ENCODE measurements around the gene DDX42. TPM values are rescaled to one million over a fixed set of nuclear protein-coding genes. Genes with fewer than 3 reads are reported as not detected.
A peak's percentile ranks its signal among the peaks of the same experiment; 100 is the strongest.

Gene DDX42
- 174 TPM for total RNA-seq (2021; ENCODE audit: unreplicated experiment)
- polyA plus RNA-seq (2012), result 87.7 and 103 TPM in 2 replicates
- Bru-seq, nascent RNA, result percentile 97 among the genes with signal in this experiment
- percentile 92 among the genes with signal in this experiment for BruChase-seq, experiment 1, labeled RNA remaining after a 6-hour chase
- percentile 96 among the genes with signal in this experiment for BruChase-seq, experiment 2, labeled RNA remaining after a 2-hour chase
- long read RNA-seq, full-length matches to known transcripts, result 95 of 140 reads
- long read RNA-seq, partial matches to known transcripts, result 27 of 140 reads
- long read RNA-seq, other reads (novel, unspliced or antisense), result 18 of 140 reads

- ATAC-seq, result peak; percentile 12
- Histone ChIP-seq H3K4me2 (ENCODE audit: low read length) (peak within 1 kb of the TSS; percentile 84), H3K9me2 (ENCODE audit: insufficient read depth) (no peaks in the 10 kb centered on the region), H3K27me3 (ENCODE audit: insufficient read depth, low read length) (no peaks in the 10 kb centered on the region), H3K36me3 (ENCODE audit: control insufficient read depth in 1 of 2, insufficient read depth in 2 of 2, low read length in 2 of 2) (peaks cover 9 to 28% of the 10 kb centered on the region in 2 experiments; a peak in 3 of 4 replicates), H3K9ac (ENCODE audit: low read length) (peak within 1 kb of the TSS; percentile 94), H2AFZ (ENCODE audit: low read depth, low read length, poor library complexity, severe bottlenecking) (no peak within 1 kb of the TSS), H3K79me2 (ENCODE audit: insufficient read depth, low read length) (peaks cover 94% of the 10 kb centered on the region), H4K20me1 (ENCODE audit: insufficient read depth) (peaks cover 14% of the 10 kb centered on the region; the same call in 1 of the 2 replicates), H3K4me3 (replicated peaks in 1 of 2; ENCODE audit: low read depth in 1 of 2, low read length in 2 of 2) (peak within 1 kb of the TSS; percentile 81 to 83), H3K27ac (ENCODE audit: low read depth, low read length) (peak within 1 kb of the TSS; percentile 91), H3K9me3 (ENCODE audit: control insufficient read depth in 1 of 2, insufficient read depth in 1 of 2, low read depth in 1 of 2, low read length in 2 of 2) (no peaks in the 10 kb centered on the region), H3K4me1 (ENCODE audit: control insufficient read depth in 1 of 2, insufficient read depth in 2 of 2, low read length in 2 of 2) (peaks cover 16 to 38% of the 10 kb centered on the region in 2 experiments)
- no TSS peak for BruUV-seq (replicated peaks)
- ChIA-PET RAD21 (ENCODE audit: low non-redundant PET in 1 of 2, low total read pairs in 2 of 2, uncharacterized antibody in 2 of 2, unreplicated experiment in 2 of 2) (no interaction called here), CTCF (interaction anchor here (0.7 to 1.3 kb wide), 3 partner anchors 10 to 295 kb away, joined by 3 to 4 read pairs (median 3); no protein-coding TSS in a partner anchor), POLR2A (interaction anchor here (0.9 to 2.7 kb wide), 15 partner anchors 9 to 314 kb away, joined by 3 to 42 read pairs (median 5); partner anchors contain the start of genes FTSJ3 and PSMC5)
- intact Hi-C loops (cut with micrococcal nuclease), result no loop called here
- TF ChIP-seq ZNF274 (IDR thresholded peaks at IDR 0.05; ENCODE audit: low read depth, low read length) (no peak), CEBPB (IDR thresholded peaks at IDR 0.05; ENCODE audit: low read depth) (no peak), YY1 (IDR thresholded peaks at IDR 0.05; ENCODE audit: extremely low read depth, insufficient replicate concordance, low read depth, low read length) (peak; percentile 32), CTCF (IDR thresholded peaks at IDR 0.05 in 2 of 3, conservative IDR thresholded peaks at IDR 0.05 in 1 of 3; ENCODE audit: borderline replicate concordance in 1 of 3, insufficient read depth in 1 of 3, low read depth in 2 of 3, low read length in 2 of 3) (0 out of 6 replicates have a peak, but pooled peaks of 1 of the 3 experiments have one; percentile 6), SIN3A (IDR thresholded peaks at IDR 0.05; ENCODE audit: low read depth) (peak; percentile 45; the same call in 1 of the 2 replicates), ZFX (IDR thresholded peaks at IDR 0.05) (peak; percentile 100)
- TF ChIP-seq, protein P1, sequence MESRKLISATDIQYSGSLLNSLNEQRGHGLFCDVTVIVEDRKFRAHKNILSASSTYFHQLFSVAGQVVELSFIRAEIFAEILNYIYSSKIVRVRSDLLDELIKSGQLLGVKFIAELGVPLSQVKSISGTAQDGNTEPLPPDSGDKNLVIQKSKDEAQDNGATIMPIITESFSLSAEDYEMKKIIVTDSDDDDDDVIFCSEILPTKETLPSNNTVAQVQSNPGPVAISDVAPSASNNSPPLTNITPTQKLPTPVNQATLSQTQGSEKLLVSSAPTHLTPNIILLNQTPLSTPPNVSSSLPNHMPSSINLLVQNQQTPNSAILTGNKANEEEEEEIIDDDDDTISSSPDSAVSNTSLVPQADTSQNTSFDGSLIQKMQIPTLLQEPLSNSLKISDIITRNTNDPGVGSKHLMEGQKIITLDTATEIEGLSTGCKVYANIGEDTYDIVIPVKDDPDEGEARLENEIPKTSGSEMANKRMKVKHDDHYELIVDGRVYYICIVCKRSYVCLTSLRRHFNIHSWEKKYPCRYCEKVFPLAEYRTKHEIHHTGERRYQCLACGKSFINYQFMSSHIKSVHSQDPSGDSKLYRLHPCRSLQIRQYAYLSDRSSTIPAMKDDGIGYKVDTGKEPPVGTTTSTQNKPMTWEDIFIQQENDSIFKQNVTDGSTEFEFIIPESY (IDR thresholded peaks at IDR 0.05; ENCODE audit: extremely low read depth, insufficient replicate concordance, low read length), result no peak
- no peak for DNase-seq (ENCODE audit: low read depth, low spot score)
Observed at GRCh38 chr17:63774141-63774968, at the start of gene DDX42. DDX42 (plus strand) TSS chr17:63774170; CDS start chr17:63787050, 12,880 bp downstream.
